Activated CD4-positive, alpha-beta T cell treated with anti-CD3 and anti-CD28 coated beads, Interleukin-2, Interleukin-4, amounts not matched to agents 100 ng/mL and 50 ng/mL, durations not matched to agents 16 hours and 8 hours (primary cell): ENCODE results near the gene NAGA.
A peak's percentile ranks its signal among the peaks of the same experiment; 100 is the strongest.
"Not testable (repeated sequence)": the region's sequence is repeated elsewhere in the genome, so short reads cannot be mapped to it uniquely, and the experiment has no call there.

Source experiments
- DNase-seq: peaks from one replicate; pipeline ENCODE4 v3.0.0-alpha.2; 2020; ENCODE audit warnings: low spot score

Gene NAGA

GRCh38 chr22:42074846-42075676, 4.4 kb upstream of the NAGA start:
- no peak for DNase-seq

GRCh38 chr22:42074132-42074811, 3.7 kb upstream of the NAGA start, which contains the start of gene PHETA2:
Gene PHETA2 (plus strand): TSS chr22:42074248. CDS start chr22:42077294, 3,046 bp downstream.
- DNase-seq: peak; percentile 19

- DNase-seq: no peak
Measured at GRCh38 chr22:42073621-42074041, 3.0 kb upstream of the NAGA start.

- no peak for DNase-seq
Measured at GRCh38 chr22:42072606-42073330, 2.2 kb upstream of the NAGA start.

- not testable (repeated sequence) for DNase-seq
Measured at GRCh38 chr22:42071508-42071907, 896 bp upstream of the NAGA start.

DNA sequence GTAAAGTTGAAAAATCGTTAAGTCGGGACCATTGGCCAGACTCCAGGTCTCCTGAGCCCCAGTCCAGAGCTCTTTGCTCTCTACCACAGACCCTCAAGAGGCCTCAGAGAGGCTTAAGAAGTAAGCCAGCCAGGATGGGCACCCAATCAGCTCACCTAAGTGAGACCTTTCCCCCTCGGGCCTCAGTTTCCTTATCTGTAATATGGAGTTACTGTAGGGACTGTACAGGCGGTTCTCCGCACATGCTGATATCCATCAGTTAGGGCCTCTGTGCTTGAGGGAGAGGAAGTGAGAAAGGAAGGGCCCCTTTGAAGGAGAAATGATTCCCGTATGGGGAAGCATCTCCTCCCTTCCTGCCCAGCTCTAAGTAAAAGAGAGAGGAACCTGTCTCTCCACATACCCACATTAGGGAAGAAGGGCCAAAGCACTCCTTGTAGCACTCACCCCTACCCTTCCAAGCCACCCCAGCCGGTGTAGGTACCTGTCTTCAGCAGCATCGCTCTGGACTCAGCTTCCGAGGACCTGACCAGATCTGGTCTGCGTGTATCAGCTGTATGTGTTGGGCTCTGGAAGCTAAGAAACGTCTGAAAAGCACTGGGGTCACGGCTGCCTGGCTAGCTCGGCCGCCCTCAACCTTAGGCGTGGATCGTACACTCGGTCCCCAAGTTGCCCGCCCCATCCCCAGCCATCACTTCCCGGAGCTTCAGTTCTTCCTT, 653 bp downstream of the NAGA start:
- DNase-seq: no peak

GRCh38 chr22:42068291-42068690, 2.3 kb downstream of the NAGA start:
- DNase-seq: no peak

- no peak for DNase-seq
Measured at GRCh38 chr22:42067671-42068251, 2.9 kb downstream of the NAGA start.

DNA sequence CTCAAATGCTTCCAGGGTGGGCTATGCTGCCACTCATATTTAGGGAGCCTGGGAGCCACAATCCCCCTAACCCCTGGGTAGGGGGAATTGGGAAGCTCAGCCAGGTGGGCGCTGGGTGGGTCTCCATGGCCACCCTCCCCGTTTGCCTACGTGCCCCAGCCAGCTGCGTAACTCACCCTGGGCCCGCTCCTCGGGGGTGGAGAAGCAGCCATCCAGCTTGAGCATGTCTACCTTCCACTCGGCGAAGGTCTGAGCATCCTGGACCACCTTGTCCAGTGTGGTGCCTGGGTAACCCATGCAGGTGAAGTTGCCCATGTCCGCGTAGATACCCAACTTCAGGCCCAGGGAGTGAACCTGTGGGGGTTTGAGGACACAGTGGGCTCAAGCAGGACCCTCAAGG, 3.7 kb downstream of the NAGA start:
- DNase-seq: no peak

- no peak for DNase-seq
Measured at GRCh38 chr22:42066126-42066761, 4.4 kb downstream of the NAGA start.

DNA sequence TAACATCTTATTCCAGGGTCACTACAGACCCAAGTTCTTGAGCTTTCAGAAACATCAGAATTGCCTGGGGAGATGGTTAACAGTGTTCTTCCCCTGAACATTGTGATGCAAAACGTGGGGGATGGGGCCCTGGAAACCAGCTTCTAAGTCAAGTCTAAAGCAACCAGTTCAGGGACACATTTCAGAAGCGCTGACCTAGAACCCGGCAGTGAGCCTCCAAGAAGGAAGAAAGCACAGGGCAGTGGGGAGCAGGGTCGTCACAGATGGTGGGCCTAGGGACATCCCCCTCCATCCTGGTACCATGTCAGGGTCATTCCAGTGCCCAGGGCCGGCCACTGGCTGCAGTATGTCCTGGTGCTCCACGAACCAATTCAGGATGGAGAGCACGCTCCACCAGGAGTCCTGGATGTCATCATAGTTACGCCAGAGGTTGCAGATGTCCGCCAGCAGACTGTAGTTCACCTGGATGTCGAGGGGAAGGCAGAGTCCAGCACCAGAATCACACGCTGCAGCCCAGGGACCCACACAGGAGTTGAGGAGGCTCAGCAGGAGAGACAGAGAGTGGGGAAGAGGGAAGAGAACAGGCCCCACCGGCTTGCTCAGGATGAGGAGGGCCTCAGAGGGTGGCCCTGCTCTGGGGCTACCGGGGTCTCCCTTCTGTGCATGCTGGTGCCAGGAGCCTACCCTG, 5.0 kb downstream of the NAGA start:
- no peak for DNase-seq

GRCh38 chr22:42064629-42065028, 6.0 kb downstream of the NAGA start:
- DNase-seq: no peak

DNA sequence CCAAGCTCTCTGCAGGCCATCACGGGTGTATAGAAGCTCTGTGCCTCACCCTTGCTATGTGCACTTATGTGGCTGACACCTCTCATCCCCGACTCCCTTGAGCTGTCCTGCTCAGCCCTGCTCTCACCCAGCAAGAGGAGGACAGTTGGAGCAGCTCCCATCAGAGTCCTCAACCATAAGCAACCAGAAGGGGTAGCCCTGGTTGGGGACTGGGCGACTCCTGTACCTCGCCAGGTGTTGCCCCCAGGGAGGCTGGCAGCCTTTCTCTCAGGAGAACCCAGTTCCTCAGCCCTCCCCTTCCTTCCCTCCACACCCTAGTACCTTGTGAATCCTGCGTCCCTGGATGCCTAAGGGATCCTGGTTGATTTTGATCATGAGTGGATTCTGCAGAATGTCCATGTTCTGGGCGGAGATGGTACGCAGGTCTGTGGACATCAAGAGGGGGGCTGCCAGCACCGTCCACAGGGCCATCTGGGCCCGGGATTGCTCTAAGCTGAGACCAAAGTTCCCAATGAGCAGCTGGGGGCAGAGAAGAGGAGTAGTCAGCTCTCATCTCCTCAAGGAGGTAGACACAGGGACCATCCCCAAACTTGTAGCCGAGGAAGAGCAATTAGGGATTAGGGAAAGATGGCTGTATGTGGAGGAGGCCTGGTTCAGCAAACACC, 8.0 kb downstream of the NAGA start:
- no peak for DNase-seq

DNA sequence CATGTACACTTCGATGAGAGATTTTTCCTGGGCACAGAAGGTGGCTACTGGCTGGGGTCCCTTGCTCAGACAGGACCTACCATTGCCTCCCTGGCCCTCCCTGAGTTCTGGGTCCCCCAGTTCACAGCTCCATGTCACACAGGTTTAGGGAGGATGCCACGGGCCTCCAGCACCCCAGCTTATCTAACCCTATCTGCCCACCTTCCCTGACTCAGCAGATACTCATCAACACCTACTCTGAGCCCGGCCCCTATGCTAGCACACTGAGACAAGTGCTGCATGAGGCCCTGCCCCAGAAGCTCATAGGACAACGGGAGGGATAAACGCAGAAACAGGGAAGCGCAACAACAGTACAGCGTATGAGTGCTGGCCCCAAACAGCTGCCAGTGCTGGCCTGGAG, 9.6 kb downstream of the NAGA start:
- DNase-seq: no peak

DNA sequence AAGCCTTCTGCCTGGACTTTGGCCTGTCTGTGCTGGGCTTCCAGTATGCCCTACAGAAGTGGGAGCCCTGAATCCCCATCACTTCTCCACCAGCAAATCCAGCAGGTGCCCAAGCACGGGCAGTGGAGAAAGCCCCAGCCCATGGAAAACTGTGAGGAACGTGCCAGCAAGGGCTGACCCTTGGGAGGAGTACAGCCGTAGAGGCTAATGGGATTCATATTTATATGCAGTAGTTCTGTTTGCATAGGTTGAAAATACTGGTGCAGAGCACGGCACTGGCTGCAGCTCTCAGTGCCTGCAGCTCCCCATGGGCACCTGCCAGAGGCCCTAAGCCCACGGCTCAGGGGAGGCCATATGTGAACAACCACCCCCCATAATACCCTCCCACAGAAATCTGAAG, 10.1 kb downstream of the NAGA start:
- DNase-seq: no peak

DNA sequence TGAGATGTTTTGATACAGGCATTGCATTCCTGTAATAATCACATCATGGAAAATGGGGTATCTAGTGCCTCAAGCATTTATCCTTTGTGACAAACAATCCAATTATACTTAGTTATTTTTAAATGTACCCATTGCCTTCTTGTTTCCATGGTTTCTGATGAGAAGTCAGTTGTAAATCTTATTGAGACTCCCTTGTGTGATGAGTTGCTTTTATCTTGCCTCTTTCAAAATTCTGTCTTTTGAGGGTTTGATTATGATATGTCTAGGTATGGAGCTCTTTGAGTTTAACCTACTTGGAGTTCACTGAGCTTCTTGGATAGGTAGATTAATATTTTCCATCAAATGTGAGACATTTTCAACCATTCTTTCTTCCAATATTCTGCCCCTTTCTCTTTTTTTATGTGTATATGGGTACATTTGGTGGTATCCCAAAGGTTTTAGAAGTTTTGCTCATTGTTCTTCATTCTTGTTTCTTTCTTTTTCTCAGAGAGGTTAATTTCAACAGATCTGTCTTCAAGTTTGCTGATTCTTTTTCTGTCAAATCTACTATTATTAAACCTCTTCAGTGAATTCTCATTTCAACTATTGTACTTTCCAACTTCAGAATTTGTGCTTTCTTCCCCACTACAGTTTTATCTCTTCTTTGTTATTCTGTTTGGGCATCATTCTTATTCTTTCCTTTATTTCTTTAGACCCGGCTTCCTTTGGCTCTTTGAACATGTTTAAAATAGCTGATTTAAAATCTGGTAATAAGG, 13.7 kb downstream of the NAGA start:
- DNase-seq: no peak

GRCh38 chr22:42052765-42053164, 17.8 kb downstream of the NAGA start:
- no peak for DNase-seq

GRCh38 chr22:42050641-42051180, 19.9 kb downstream of the NAGA start:
- no peak for DNase-seq

DNA sequence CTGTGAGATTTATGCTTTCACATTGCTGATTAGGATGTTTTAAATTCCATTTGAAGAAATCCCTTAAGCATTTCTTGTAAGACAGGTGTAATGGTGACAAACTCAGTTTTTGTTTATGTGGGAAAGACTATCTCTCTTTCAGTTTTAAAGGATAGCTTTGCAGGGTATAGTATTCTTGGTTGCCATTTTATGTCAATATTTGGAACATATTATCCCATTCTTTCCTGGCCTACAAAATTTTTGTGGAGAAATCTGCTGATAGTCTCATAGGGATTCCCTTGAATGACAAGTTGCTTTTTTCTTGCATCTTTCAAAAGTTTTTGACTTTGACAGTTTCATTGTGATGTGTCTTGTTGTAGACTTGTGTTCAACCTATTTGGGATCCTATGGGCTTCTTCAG, 28.8 kb downstream of the NAGA start:
- DNase-seq: no peak
